ENCODE results near the gene TMEM11. TPM values are rescaled to one million over a fixed set of nuclear protein-coding genes. Genes with fewer than 3 reads are reported as not detected.

The TMEM11 gene
- total RNA-seq, 1 experiment from 2014 or later = 47.6 TPM

DNA sequence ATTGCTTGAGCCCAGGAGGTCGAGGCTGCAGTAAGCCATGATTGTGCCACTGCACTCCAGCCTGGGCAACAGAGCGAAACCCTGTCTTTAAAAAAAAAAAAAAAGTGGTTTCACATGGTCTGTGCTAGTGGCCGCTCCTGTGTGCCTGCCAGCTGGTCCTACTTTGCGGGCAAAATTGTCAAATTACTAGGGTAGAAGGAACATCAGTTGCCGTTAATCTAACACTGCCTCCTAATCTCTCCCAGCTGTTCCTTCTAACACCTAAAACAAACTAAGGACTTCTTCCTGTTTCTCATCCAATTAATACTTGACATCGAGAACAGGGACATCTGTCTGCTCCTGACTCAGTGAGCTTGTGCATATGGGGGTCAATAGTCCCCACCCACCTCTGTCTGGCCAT is 23.9 kb downstream of the TMEM11 start:
- H3K9me3 ChIP-seq (ENCODE audit: low read depth, low read length, poor library complexity, severe bottlenecking) = no peaks in the 10 kb centered on the region
- H3K36me3 ChIP-seq (ENCODE audit: insufficient read depth, low read length, poor library complexity, severe bottlenecking) = no peaks in the 10 kb centered on the region
- no TSS peak for BruUV-seq (replicated peaks)
- intact Hi-C loops (cut with micrococcal nuclease; ENCODE audit: unreplicated experiment) = no loop called here
- POLR2A ChIA-PET (ENCODE audit: low non-redundant PET) = no interaction called here
- no peak overlapping the region for H3K4me3 ChIP-seq (ENCODE audit: low read depth, low read length, poor library complexity, severe bottlenecking)
- no peak for DNase-seq (ENCODE audit: low spot score)
- H3K27ac ChIP-seq (ENCODE audit: low read depth, low read length, poor library complexity, severe bottlenecking) = no peak overlapping the region
- no peaks in the 10 kb centered on the region for H3K27me3 ChIP-seq (replicated peaks; ENCODE audit: insufficient read depth, low read depth, low read length, poor library complexity)
- CTCF ChIA-PET = no interaction called here
- H3K4me1 ChIP-seq (ENCODE audit: insufficient read depth, low read length, poor library complexity, severe bottlenecking) = no peaks in the 10 kb centered on the region
- no peak for TF ChIP-seq EZH2 (IDR thresholded peaks at IDR 0.05; ENCODE audit: borderline replicate concordance, low read depth, low read length, poor library complexity, severe bottlenecking)
- TF ChIP-seq, protein P1, sequence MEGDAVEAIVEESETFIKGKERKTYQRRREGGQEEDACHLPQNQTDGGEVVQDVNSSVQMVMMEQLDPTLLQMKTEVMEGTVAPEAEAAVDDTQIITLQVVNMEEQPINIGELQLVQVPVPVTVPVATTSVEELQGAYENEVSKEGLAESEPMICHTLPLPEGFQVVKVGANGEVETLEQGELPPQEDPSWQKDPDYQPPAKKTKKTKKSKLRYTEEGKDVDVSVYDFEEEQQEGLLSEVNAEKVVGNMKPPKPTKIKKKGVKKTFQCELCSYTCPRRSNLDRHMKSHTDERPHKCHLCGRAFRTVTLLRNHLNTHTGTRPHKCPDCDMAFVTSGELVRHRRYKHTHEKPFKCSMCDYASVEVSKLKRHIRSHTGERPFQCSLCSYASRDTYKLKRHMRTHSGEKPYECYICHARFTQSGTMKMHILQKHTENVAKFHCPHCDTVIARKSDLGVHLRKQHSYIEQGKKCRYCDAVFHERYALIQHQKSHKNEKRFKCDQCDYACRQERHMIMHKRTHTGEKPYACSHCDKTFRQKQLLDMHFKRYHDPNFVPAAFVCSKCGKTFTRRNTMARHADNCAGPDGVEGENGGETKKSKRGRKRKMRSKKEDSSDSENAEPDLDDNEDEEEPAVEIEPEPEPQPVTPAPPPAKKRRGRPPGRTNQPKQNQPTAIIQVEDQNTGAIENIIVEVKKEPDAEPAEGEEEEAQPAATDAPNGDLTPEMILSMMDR (conservative IDR thresholded peaks at IDR 0.05; ENCODE audit: low read depth, low read length) = no peak

DNA sequence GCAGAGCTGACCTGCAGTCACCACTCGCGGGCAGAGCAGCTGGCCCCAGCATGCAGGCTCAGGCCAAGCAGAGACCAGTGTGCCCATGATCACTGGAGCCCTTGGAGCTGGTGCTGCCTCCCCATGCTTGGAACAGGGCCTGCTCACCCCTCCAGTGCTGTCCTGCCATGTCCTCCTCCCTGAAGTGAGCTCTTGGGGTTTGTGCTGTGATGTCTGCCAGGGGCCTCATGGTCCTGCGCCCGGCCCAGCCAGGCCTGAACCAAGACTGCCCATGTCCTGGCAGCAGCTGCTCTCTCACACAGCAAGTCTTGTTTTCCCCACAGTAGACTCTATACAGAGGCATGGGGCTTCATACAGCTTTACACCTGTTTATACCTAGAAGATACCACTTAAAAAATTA is 24.6 kb downstream of the TMEM11 start:
- Histone ChIP-seq H3K27ac (ENCODE audit: low read depth, low read length, poor library complexity, severe bottlenecking) (no peak overlapping the region), H3K36me3 (ENCODE audit: insufficient read depth, low read length, poor library complexity, severe bottlenecking) (no peaks in the 10 kb centered on the region), H3K4me1 (ENCODE audit: insufficient read depth, low read length, poor library complexity, severe bottlenecking) (no peaks in the 10 kb centered on the region), H3K4me3 (ENCODE audit: low read depth, low read length, poor library complexity, severe bottlenecking) (no peak overlapping the region), H3K9me3 (ENCODE audit: low read depth, low read length, poor library complexity, severe bottlenecking) (no peaks in the 10 kb centered on the region), H3K27me3 (replicated peaks; ENCODE audit: insufficient read depth, low read depth, low read length, poor library complexity) (no peaks in the 10 kb centered on the region)
- BruUV-seq (replicated peaks) = no TSS peak
- no peak for DNase-seq (ENCODE audit: low spot score)
- ChIA-PET CTCF (interaction anchor here (0.6 kb wide), 1 partner anchor 68 kb away, joined by 3 read pairs; no protein-coding TSS in a partner anchor), POLR2A (ENCODE audit: low non-redundant PET) (no interaction called here)
- TF ChIP-seq, protein P1 (conservative IDR thresholded peaks at IDR 0.05; ENCODE audit: low read depth, low read length) = no peak
- intact Hi-C loops (cut with micrococcal nuclease; ENCODE audit: unreplicated experiment) = no loop called here

DNA sequence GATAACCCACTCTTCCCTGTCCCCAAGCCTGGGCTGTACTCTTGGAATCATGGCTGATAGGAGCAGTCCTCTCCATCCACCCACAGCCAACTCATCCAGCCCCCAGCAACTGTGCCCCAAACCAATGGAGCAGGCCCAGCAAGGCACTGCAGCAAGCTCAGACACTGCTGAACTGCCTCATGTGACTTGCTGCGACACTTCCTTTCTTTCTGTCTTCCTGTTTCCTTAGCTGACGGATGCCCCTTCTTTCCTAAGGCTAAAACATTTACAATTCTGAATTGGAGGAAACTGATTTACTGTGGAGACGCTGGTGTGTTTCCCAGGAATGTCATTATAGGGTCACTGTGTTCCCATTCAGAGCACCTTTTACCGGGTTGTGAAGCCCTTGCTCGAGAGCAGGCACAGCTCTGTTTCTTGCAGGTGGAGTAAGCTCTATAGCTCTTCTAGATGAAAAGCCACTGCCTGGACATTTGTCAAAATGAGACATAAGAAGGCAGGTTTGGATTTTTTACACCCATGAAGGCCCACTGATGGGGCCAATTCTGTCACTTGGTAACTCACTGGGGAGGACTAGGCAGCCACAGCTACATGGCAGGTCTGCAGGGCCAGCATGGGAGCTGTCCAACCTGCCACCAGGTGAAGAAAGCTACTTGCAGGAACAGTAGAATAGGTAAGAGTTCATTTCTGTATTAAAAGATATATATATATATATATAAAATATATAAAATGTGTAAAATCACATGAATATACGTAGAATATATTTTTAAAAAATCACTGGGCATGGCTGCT is 27.4 kb downstream of the TMEM11 start:
- TF ChIP-seq EZH2 (IDR thresholded peaks at IDR 0.05; ENCODE audit: borderline replicate concordance, low read depth, low read length, poor library complexity, severe bottlenecking) = no peak
- TF ChIP-seq, protein P1 (conservative IDR thresholded peaks at IDR 0.05; ENCODE audit: low read depth, low read length) = no peak
- intact Hi-C loops (cut with micrococcal nuclease; ENCODE audit: unreplicated experiment) = no loop called here
- CTCF ChIA-PET = no interaction called here
- Histone ChIP-seq H3K27me3 (replicated peaks; ENCODE audit: insufficient read depth, low read depth, low read length, poor library complexity) (no peaks in the 10 kb centered on the region), H3K4me1 (ENCODE audit: insufficient read depth, low read length, poor library complexity, severe bottlenecking) (no peaks in the 10 kb centered on the region), H3K4me3 (ENCODE audit: low read depth, low read length, poor library complexity, severe bottlenecking) (no peak overlapping the region), H3K9me3 (ENCODE audit: low read depth, low read length, poor library complexity, severe bottlenecking) (no peaks in the 10 kb centered on the region), H3K36me3 (ENCODE audit: insufficient read depth, low read length, poor library complexity, severe bottlenecking) (peaks cover 3% of the 10 kb centered on the region), H3K27ac (ENCODE audit: low read depth, low read length, poor library complexity, severe bottlenecking) (no peak overlapping the region)
- DNase-seq (ENCODE audit: low spot score) = no peak
- POLR2A ChIA-PET (ENCODE audit: low non-redundant PET) = no interaction called here
- BruUV-seq (replicated peaks) = no TSS peak
